AG10803 (cell line): ENCODE results near the gene RAB6D.
"Not testable (repeated sequence)": the region's sequence is repeated elsewhere in the genome, so short reads cannot be mapped to it uniquely, and the experiment has no call there.

Experiments used
- DNase-seq: peaks from one replicate; pipeline ENCODE4 v3.0.0; 2010; ENCODE audit warnings: low read depth
- H3K4me3 ChIP-seq: 2 replicates; pipeline ENCODE4 v1.5.1; 2011; ENCODE audit warnings: mild to moderate bottlenecking, low read length, control low read depth
- CTCF ChIP-seq: conservative IDR thresholded peaks from 2 replicates; pipeline ENCODE4 v1.5.1; 2011; ENCODE audit warnings: mild to moderate bottlenecking, low read length, control low read depth, inconsistent platforms

RAB6D gene

GRCh38 chr2:131400849-131401248, 36.9 kb upstream of the RAB6D start:
- no peak for DNase-seq
- TF ChIP-seq CTCF = no peak
- H3K4me3 ChIP-seq = no peak overlapping the region

- not testable (repeated sequence) for DNase-seq, H3K4me3 ChIP-seq
Observed at GRCh38 chr2:131400441-131400840, 36.5 kb upstream of the RAB6D start.

GRCh38 chr2:131396209-131396608, 32.2 kb upstream of the RAB6D start:
- H3K4me3 ChIP-seq, DNase-seq: not testable (repeated sequence)

GRCh38 chr2:131395024-131395645, 31.2 kb upstream of the RAB6D start:
- H3K4me3 ChIP-seq = not testable (repeated sequence)
- DNase-seq = peak; percentile 4

- DNase-seq = no peak
- no peak overlapping the region for H3K4me3 ChIP-seq
- no peak for TF ChIP-seq CTCF
Observed at GRCh38 chr2:131394147-131394931, 30.4 kb upstream of the RAB6D start.

- not testable (repeated sequence) for H3K4me3 ChIP-seq, DNase-seq
Observed at GRCh38 chr2:131391953-131392352, 28.0 kb upstream of the RAB6D start.

- H3K4me3 ChIP-seq, DNase-seq: not testable (repeated sequence)
Observed at GRCh38 chr2:131391471-131391870, 27.5 kb upstream of the RAB6D start.

- not testable (repeated sequence) for H3K4me3 ChIP-seq, DNase-seq
Observed at GRCh38 chr2:131390495-131391130, 26.6 kb upstream of the RAB6D start.

- TF ChIP-seq CTCF = no peak
- DNase-seq = no peak
- no peak overlapping the region for H3K4me3 ChIP-seq
Observed at GRCh38 chr2:131389657-131390056, 25.7 kb upstream of the RAB6D start.

- not testable (repeated sequence) for DNase-seq, H3K4me3 ChIP-seq
Observed at GRCh38 chr2:131388834-131389233, 24.9 kb upstream of the RAB6D start.

- H3K4me3 ChIP-seq, DNase-seq: not testable (repeated sequence)
Observed at GRCh38 chr2:131373111-131373510, 9.1 kb upstream of the RAB6D start.
